Cerebellar cortex (tissue), 1 donor: ENCODE results near the gene SOX12.
"Not testable (repeated sequence)": the region's sequence is repeated elsewhere in the genome, so short reads cannot be mapped to it uniquely, and the experiment has no call there.

ENCODE experiments used
- DNase-seq: peaks from one replicate; pipeline ENCODE4 v3.0.0-alpha.2; 2015; ENCODE audit warnings: low spot score

Gene SOX12

GRCh38 chr20:328975-329695, 3.8 kb downstream of the SOX12 start:
- no peak for DNase-seq

GRCh38 chr20:329851-330232, 4.5 kb downstream of the SOX12 start:
- no peak for DNase-seq

- peak; percentile 86 for DNase-seq
Observed at GRCh38 chr20:330233-331149, 5.1 kb downstream of the SOX12 start.

GRCh38 chr20:334578-334977, 9.2 kb downstream of the SOX12 start:
- DNase-seq: no peak

DNA sequence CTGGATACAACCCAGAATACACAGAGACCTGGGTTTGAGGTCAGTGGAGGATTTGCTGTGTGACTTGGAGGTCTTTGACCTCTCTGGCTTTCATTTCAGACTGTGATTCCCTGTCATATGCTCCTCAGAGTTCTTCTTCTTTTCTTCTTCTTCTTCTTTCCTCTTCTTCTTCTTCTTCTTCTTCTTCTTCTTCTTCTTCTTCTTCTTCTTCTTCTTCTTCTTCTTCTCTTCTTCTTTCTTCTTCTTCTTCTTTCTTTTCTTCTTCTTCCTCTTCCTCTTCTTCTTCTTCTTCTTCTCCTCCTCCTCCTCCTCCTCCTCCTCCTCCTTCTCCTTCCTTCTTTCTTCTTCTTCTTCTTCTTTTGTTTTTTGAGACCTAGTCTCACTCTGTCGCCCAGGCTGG, 10.7 kb downstream of the SOX12 start:
- not testable (repeated sequence) for DNase-seq

GRCh38 chr20:341682-342081, 16.3 kb downstream of the SOX12 start:
- DNase-seq: no peak

DNA sequence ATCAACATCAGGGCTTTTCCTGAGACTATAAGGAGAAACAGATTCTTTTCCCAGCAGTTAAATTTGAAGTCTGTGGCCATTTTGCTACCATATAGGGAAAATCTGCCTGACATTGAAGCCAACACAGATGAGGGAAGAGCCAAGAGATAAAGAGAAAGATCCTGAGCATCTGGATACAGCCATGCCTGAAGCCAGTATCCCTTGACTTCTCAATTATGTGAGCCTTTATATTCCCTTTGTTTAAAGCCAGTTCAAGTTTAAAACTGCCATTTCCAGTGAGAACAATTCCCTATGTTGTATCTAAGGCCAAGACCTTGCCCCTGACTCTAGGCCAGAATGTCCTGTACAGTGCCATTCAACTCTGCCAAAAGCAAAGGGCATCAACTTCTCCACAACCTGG, 17.8 kb downstream of the SOX12 start:
- DNase-seq: no peak

GRCh38 chr20:346033-346639, 20.8 kb downstream of the SOX12 start:
- DNase-seq: no peak

DNA sequence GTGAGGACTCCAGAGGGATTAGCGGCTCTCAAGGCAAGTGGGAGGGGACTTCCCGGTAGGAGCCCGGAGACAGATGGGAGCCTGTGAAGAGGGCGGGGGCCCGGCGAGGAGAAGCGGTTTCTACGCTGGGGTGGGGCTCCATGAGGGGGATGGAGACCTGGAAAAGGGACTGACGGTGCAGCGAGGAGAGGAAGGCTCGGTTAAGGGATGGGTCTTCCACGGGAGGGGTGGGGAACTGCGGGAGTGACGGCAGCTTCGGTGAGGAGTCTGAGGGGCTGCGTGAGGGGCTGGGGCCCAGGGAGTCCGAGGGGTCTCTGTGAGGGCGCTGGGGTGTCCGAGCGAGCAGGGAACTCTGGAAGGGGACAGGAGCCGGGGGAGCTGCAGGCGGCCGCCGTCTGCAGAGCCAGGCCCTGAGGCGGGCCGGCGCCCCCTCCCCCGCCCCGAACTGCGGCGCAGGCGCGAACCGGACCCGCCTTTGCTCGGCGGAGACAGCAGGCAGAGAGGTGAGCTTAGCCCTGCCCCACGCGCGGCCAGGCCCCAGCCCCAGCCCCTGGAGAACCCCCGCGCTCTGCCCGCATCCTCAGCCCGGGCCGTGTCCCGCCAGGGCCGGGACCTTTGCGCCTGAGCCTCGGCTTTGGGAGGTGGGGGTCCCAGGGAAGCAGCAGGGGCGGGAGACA, 21.4 kb downstream of the SOX12 start, which contains the start of gene NRSN2:
Gene NRSN2 (plus strand): TSS at position 472 of the 677 bp plus-strand sequence. CDS start 2,533 bp downstream, outside the sequence.
- DNase-seq: peak; percentile 78

- no peak for DNase-seq
Observed at GRCh38 chr20:347317-347639, 21.9 kb downstream of the SOX12 start.

DNA sequence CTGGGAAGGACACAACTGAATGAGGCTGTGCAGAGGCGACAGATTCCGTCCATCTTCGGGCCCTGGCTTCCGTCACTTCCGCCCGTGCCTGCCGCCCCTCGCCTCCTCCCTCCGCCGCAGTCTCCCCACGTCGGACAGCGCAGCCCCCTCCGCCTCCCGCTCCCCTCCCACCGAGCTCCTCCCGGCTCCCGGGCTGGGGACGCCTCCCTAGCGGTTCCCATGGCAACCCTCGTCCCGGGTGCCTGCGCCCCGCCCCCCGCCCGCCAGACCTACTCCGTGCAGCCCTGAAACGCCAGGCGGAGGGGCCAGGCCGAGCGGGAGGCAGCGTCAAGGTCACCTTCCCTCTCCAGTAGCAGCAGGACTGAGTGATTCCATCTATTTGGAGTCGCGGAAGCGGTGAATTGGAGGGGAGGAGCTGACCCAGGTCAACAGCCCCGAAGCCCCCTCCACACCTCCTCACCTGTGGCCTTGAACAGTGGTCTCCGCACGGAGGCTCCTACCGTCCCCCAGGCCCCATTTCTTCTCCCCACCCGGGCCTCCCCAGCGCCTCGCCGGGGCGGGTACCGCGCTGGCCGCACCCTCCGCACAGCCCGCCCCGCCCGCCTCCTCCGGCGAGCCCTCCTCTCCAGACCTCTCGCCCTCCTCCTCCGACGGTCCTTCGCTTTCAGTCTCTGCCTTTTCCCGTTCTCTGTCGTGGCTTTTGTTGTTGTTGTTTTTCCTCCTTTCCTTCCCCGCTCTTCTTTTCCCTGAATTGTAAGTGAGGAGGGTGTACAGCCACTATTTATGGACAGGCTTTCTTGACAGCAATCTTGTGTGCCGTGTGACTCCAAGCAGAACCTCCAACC, 22.5 kb downstream of the SOX12 start:
- DNase-seq: peak; percentile 95

DNA sequence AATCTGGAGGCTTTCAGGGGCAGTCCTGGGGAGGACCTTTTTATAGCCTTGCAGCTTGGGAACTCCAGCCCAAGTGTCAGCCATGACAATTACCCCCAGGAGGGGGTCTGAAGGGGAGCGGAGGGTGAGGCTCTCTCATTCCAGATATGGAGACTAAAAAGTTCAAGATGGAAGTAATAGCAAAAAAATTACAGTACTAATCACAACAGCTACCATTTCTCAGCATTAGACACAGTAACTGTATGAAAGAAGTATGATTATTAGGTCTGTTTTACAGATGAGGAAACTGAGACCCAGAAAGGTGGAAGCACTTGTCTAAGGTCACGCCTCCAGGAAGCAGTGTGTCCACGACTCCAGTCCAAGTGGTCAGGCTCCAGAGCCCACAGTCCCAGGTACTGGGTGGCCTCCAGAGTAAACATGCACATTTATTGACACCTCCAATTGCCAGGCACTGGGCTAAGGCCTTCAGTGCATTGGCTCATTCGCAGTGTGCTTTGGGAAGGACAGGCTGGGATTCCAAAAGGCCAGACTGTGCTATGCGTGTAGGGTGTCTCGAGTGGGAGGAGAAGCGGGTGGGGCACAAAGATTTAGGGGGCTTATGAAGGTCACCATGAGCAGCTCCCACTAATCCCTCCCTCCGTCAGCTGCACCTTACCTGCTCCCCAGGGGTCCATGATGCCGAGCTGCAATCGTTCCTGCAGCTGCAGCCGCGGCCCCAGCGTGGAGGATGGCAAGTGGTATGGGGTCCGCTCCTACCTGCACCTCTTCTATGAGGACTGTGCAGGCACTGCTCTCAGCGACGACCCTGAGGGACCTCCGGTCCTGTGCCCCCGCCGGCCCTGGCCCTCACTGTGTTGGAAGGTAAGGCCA, 23.9 kb downstream of the SOX12 start:
- no peak for DNase-seq

DNA sequence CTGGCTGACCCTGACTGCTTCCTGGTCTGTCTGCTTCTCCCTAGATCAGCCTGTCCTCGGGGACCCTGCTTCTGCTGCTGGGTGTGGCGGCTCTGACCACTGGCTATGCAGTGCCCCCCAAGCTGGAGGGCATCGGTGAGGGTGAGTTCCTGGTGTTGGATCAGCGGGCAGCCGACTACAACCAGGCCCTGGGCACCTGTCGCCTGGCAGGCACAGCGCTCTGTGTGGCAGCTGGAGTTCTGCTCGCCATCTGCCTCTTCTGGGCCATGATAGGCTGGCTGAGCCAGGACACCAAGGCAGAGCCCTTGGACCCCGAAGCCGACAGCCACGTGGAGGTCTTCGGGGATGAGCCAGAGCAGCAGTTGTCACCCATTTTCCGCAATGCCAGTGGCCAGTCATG, 27.8 kb downstream of the SOX12 start:
- DNase-seq: peak; percentile 66

DNA sequence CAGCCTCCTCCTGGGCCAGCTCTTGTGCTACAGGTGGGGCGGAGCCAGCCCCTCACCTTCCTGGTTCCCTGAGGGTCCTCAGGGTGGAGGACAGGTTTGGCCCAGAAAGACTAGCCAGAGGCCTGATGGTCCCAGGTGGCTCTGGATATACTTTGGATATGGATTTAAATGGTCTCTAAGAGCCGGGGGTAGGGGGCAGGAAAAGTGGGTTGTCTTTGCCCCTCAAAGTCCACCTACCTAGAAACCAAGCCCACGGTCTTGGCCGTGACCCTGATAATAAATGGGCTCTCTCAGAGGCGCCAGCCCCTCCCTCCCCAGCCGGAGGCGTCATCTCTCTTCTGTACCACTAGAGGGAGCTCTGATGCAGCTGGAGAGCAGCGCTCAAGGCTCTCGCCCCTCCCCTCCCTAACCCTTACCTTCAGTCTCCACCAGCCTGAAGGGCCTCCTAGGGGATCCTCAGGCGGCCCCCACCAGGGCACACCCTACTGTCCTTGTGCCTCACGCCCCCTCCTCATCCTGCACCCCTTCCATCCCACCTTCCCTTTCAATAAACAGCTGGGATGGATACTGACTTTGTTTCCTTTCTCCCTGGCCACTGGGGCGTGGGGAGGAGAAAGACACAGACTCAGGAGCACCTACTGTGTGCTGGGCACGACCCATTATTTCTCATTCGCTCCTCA, 29.1 kb downstream of the SOX12 start:
- DNase-seq: peak; percentile 89

GRCh38 chr20:356154-356553, 30.8 kb downstream of the SOX12 start:
- not testable (repeated sequence) for DNase-seq

DNA sequence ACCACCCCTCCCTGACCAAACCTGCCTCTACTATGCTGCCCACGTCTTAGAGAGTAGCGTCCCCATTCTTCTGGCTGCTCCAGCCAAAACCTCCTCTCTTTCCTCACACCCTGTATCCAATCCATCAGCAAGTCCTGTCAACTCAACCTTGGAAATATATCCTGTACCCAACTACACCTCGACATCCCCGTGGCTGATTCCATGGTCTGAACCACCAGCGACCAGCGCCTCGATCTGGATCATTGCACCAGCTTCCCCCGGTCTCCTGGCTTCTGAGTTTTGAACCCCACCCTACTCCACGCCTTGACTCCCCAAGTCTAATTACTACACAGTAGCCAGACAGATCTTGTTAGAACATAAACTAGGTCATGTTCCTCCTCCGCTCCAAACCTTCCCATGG, 31.4 kb downstream of the SOX12 start:
- DNase-seq: no peak

DNA sequence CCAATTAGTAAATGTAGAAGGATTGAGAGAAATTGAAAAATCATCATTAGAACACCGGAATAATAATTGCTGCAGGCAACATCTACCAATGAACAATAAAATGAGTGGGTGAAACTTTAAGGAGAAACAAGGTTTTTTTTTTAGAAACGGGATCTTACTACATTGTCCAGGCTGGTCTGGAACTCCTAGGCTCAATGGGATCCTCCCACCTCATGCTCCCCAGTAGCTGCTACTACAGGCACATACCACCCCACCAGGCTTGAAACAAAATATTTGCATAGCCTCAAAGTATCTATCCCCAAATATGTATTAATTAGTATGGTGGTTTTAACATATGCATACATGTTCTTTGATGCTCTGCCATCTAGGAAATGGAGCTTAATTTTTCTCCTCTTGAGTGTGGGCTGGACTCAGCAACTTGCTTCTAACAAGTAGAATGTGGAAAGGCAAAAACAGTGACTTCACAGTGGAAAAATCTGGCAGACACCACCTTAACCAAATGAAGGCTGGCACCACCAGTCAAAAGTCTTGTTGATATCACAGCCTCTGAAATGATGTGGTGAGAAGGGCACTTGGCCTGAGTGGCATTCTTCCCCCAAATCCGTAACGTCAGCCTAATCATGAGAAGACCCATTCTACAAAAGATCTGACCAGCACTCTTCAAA, 33.7 kb downstream of the SOX12 start:
- no peak for DNase-seq

GRCh38 chr20:361561-361960, 36.2 kb downstream of the SOX12 start:
- no peak for DNase-seq
